ENCODE measurements around the gene TEX14.

- TF ChIP-seq CTCF (IDR thresholded peaks at IDR 0.05) (no peak), POLR2A (IDR thresholded peaks at IDR 0.05) (no peak)
Observed at GRCh38 chr17:58661499-58661898, 30.3 kb downstream of the TEX14 start.
